Hepatocyte (in vitro differentiated cells): Measurements from ENCODE around the gene OOSP4A. TPM values are rescaled to one million over a fixed set of nuclear protein-coding genes. Genes with fewer than 3 reads are reported as not detected.

ENCODE experiments used
- DNase-seq: peaks from one replicate; pipeline ENCODE4 v3.0.0-alpha.2; 2016; ENCODE audit warnings: low spot score
- H2AFZ ChIP-seq: fragments of 200-600 bp; sonication (generic); 2 replicates; pipeline ENCODE4 v1.6.0; 2016; ENCODE audit warnings: antibody characterized with exemption, mild to moderate bottlenecking
- H3K27ac ChIP-seq: fragments of 200-600 bp; sonication (generic); 2 replicates; pipeline ENCODE4 v1.5.1; 2016; ENCODE audit warnings: mild to moderate bottlenecking
- H3K27me3 ChIP-seq: fragments of 200-600 bp; sonication (generic); 2 replicates; pipeline ENCODE4 v1.6.1; 2016
- H3K36me3 ChIP-seq: fragments of 200-600 bp; sonication (generic); replicated peaks from 2 replicates; pipeline ENCODE4 v1.5.1; 2016; ENCODE audit warnings: low read depth; ENCODE audit not compliant: insufficient read depth
- H3K4me1 ChIP-seq: fragments of 200-600 bp; sonication (generic); 2 replicates; pipeline ENCODE4 v1.5.1; 2016; ENCODE audit warnings: mild to moderate bottlenecking, moderate library complexity; ENCODE audit not compliant: insufficient read depth
- H3K4me2 ChIP-seq: fragments of 200-600 bp; sonication (generic); 2 replicates; pipeline ENCODE4 v1.6.0; 2016
- H3K4me3 ChIP-seq: fragments of 200-600 bp; sonication (generic); 2 replicates; pipeline ENCODE4 v1.5.1; 2016; ENCODE audit warnings: mild to moderate bottlenecking
- H3K79me2 ChIP-seq: fragments of 200-600 bp; sonication (generic); 2 replicates; pipeline ENCODE4 v1.6.0; 2017; ENCODE audit warnings: mild to moderate bottlenecking
- H3K9me2 ChIP-seq: fragments of 200-600 bp; sonication (generic); replicated peaks from 2 replicates; pipeline ENCODE4 v1.6.0; 2017; ENCODE audit warnings: mild to moderate bottlenecking; ENCODE audit not compliant: insufficient read depth
- H3K9me3 ChIP-seq: fragments of 200-600 bp; sonication (generic); 2 replicates; pipeline ENCODE4 v1.5.1; 2016; ENCODE audit warnings: low read depth, mild to moderate bottlenecking
- H4K20me1 ChIP-seq: fragments of 200-600 bp; sonication (generic); 2 replicates; pipeline ENCODE4 v1.6.0; 2016; ENCODE audit warnings: mild to moderate bottlenecking; ENCODE audit not compliant: insufficient read depth, poor library complexity, severe bottlenecking
- CTCF ChIP-seq: fragments of 200-600 bp; sonication (generic); IDR thresholded peaks from 2 replicates; pipeline ENCODE4 v1.5.1; 2016; ENCODE audit warnings: antibody characterized with exemption, mild to moderate bottlenecking; ENCODE audit not compliant: poor library complexity
- EZH2 ChIP-seq: fragments of 200-600 bp; sonication (generic); IDR thresholded peaks from 2 replicates; pipeline ENCODE4 v1.6.1; 2016; ENCODE audit warnings: antibody characterized with exemption, mild to moderate bottlenecking, borderline replicate concordance
- EZH2phosphoT487 ChIP-seq: fragments of 200-600 bp; sonication (generic); IDR thresholded peaks from one replicate; pipeline ENCODE4 v1.6.1; 2018; ENCODE audit warnings: antibody characterized with exemption, mild to moderate bottlenecking, low read depth, moderate library complexity; ENCODE audit not compliant: unreplicated experiment, severe bottlenecking
- WGBS: methylation state at CpG from one replicate; pipeline ENCODE4 v1.1.6; 2016; ENCODE audit warnings: low lambda C conversion rate; ENCODE audit errors: missing lambda C conversion rate; 5-methylcytosine and 5-hydroxymethylcytosine counted together
- polyA plus RNA-seq: library from polyadenylated mRNA; unstranded; fragments of >200 nt; fragmentation: Nextera tagmentation; extraction: Ambion mirVana; gene quantifications from 2 replicates; pipeline ENCODE4 v1.2.1, GENCODE V29; 2016
- total RNA-seq: library from RNA; depleted of rRNA; stranded (reverse); fragments of >200 nt; gene quantifications from 2 replicates; pipeline ENCODE4 v1.2.3, GENCODE V29; 2014

Gene OOSP4A
- total and polyA plus RNA-seq, 2 experiments from 2014 or later, result not detected

- Histone ChIP-seq H2AFZ (no peak overlapping the region), H3K4me1 (no peaks in the 10 kb centered on the region), H3K9me2 (no peaks in the 10 kb centered on the region), H3K36me3 (no peaks in the 10 kb centered on the region), H3K9me3 (peaks cover 5% of the 10 kb centered on the region), H3K79me2 (no peaks in the 10 kb centered on the region), H4K20me1 (no peaks in the 10 kb centered on the region), H3K4me3 (no peak overlapping the region), H3K4me2 (no peak overlapping the region), H3K27ac (no peak overlapping the region), H3K27me3 (no peaks in the 10 kb centered on the region)
- no peak for DNase-seq
- TF ChIP-seq CTCF (no peak), EZH2phosphoT487 (no peak), EZH2 (no peak)
- 93% methylated on average over 6 of the region's 6 CpGs for WGBS
Measured at GRCh38 chr11:59923813-59924212, 40.0 kb upstream of the OOSP4A start.

- Histone ChIP-seq H3K4me3 (no peak overlapping the region), H3K36me3 (no peaks in the 10 kb centered on the region), H3K79me2 (no peaks in the 10 kb centered on the region), H3K9me2 (no peaks in the 10 kb centered on the region), H2AFZ (no peak overlapping the region), H3K4me1 (no peaks in the 10 kb centered on the region), H3K9me3 (no peaks in the 10 kb centered on the region), H3K27ac (no peak overlapping the region), H4K20me1 (no peaks in the 10 kb centered on the region), H3K27me3 (no peaks in the 10 kb centered on the region), H3K4me2 (no peak overlapping the region)
- WGBS, result 67% methylated on average over 1 of the region's 1 CpG
- no peak for DNase-seq
- TF ChIP-seq EZH2 (no peak), CTCF (no peak), EZH2phosphoT487 (no peak)
Measured at GRCh38 chr11:59931688-59932087, 32.1 kb upstream of the OOSP4A start.

- Histone ChIP-seq H3K79me2 (no peaks in the 10 kb centered on the region), H3K9me2 (no peaks in the 10 kb centered on the region), H3K9me3 (no peaks in the 10 kb centered on the region), H3K4me3 (no peak within 1 kb of the TSS), H3K27me3 (no peaks in the 10 kb centered on the region), H3K36me3 (no peaks in the 10 kb centered on the region), H4K20me1 (no peaks in the 10 kb centered on the region), H2AFZ (no peak within 1 kb of the TSS), H3K4me2 (no peak within 1 kb of the TSS), H3K27ac (no peak within 1 kb of the TSS), H3K4me1 (no peaks in the 10 kb centered on the region)
- WGBS, result 66% methylated on average over 2 of the region's 2 CpGs
- TF ChIP-seq EZH2phosphoT487 (no peak), EZH2 (no peak), CTCF (no peak)
- DNase-seq, result no peak
Measured at GRCh38 chr11:59938132-59938531, 25.7 kb upstream of the OOSP4A start, which contains the start of gene OOSP1. Gene OOSP1, plus strand, starts transcription at chr11:59938432. Its CDS starts 23 bp downstream, at chr11:59938455.

- no peaks in the 10 kb centered on the region for H3K4me1 ChIP-seq
- H3K9me2 ChIP-seq, result no peaks in the 10 kb centered on the region
- H3K36me3 ChIP-seq, result no peaks in the 10 kb centered on the region
- DNase-seq, result no peak
- no peak overlapping the region for H3K4me3 ChIP-seq
- no peaks in the 10 kb centered on the region for H4K20me1 ChIP-seq
- no peaks in the 10 kb centered on the region for H3K79me2 ChIP-seq
- WGBS, result 92% methylated on average over 3 of the region's 3 CpGs
- H3K27ac ChIP-seq, result no peak overlapping the region
- no peak for TF ChIP-seq EZH2phosphoT487
- no peak for TF ChIP-seq CTCF
- TF ChIP-seq EZH2, result no peak
- H3K27me3 ChIP-seq, result no peaks in the 10 kb centered on the region
- H3K4me2 ChIP-seq, result no peak overlapping the region
- H3K9me3 ChIP-seq, result no peaks in the 10 kb centered on the region
- no peak overlapping the region for H2AFZ ChIP-seq
Measured at GRCh38 chr11:59938718-59939117, 25.1 kb upstream of the OOSP4A start.
